Body of pancreas (tissue), 4 donors: ENCODE data around the gene PTPN1.

Experiments
- CTCF ChIP-seq, 7 experiments: fragments of 450-650 bp in 4 of 7; fragments of 200-600 bp in 3 of 7; sonication (generic) in 3 of 7; IDR thresholded peaks; one replicate each; pipeline ENCODE4 v1.5.1; 2016 to 2019; ENCODE audit warnings: antibody characterized with exemption in 7 of 7
- POLR2A ChIP-seq, 3 donors: fragments of 450-650 bp; IDR thresholded peaks; one replicate each; pipeline ENCODE4 v1.6.1; 2016; ENCODE audit warnings: antibody characterized with exemption in 3 of 3, mild to moderate bottlenecking in 2 of 3

- no peak for TF ChIP-seq CTCF (IDR thresholded peaks at IDR 0.05)
- TF ChIP-seq POLR2A (IDR thresholded peaks at IDR 0.05): no peak
Measured at GRCh38 chr20:50589548-50590347, 79.6 kb downstream of the PTPN1 start.
